Lung (tissue), 12 donors: Measurements from ENCODE around the gene SIL1. TPM values are rescaled to one million over a fixed set of nuclear protein-coding genes. Genes with fewer than 3 reads are reported as not detected.

Experiments
- ATAC-seq: fragments of 200-7000 bp; cut with Tn5 transposase; one replicate; pipeline ENCODE4 v1.9.1; 2020; ENCODE audit warnings: moderate number of reproducible peaks; ENCODE audit not compliant: insufficient read depth, low FRiP score
- DNase-seq, 3 donors: peaks; one replicate each; pipeline ENCODE4 v3.0.0-alpha.2; 2013 to 2017
- H3K27ac ChIP-seq, 2 donors: one replicate each; pipeline ENCODE4 v1.5.1; 2013; ENCODE audit warnings: mild to moderate bottlenecking in 2 of 2, moderate library complexity in 2 of 2, control low read depth in 1 of 2, inconsistent platforms in 1 of 2, low read depth in 1 of 2, low read length in 1 of 2
- H3K27me3 ChIP-seq, 3 donors: one replicate each; pipeline ENCODE4 v1.5.1; 2013; ENCODE audit warnings: low read length in 2 of 3; ENCODE audit not compliant: control insufficient read depth in 3 of 3, insufficient read depth in 3 of 3
- H3K36me3 ChIP-seq, 4 donors: one replicate each; pipeline ENCODE4 v1.5.1; 2013; ENCODE audit warnings: low read length in 4 of 4, mild to moderate bottlenecking in 1 of 4, moderate library complexity in 1 of 4; ENCODE audit not compliant: control insufficient read depth in 4 of 4, insufficient read depth in 4 of 4
- H3K4me1 ChIP-seq, 5 donors: one replicate each; pipeline ENCODE4 v1.5.1; 2013; ENCODE audit warnings: low read length in 5 of 5, mild to moderate bottlenecking in 2 of 5, moderate library complexity in 1 of 5; ENCODE audit not compliant: control insufficient read depth in 5 of 5, insufficient read depth in 5 of 5
- H3K4me3 ChIP-seq: one replicate; pipeline ENCODE4 v1.5.1; 2013; ENCODE audit warnings: mild to moderate bottlenecking, control low read depth, moderate library complexity
- H3K9ac ChIP-seq, 2 donors: one replicate each; pipeline ENCODE4 v1.5.1; 2013; ENCODE audit warnings: low read length in 2 of 2, control low read depth in 1 of 2; ENCODE audit not compliant: insufficient read depth in 1 of 2
- H3K9me3 ChIP-seq, 4 donors: one replicate each; pipeline ENCODE4 v1.5.1; 2013; ENCODE audit warnings: low read length in 3 of 4, mild to moderate bottlenecking in 1 of 4, moderate library complexity in 1 of 4; ENCODE audit not compliant: control insufficient read depth in 4 of 4, insufficient read depth in 3 of 4
- CTCF ChIP-seq: IDR thresholded peaks from 2 replicates; pipeline ENCODE4 v1.5.1; 2012; ENCODE audit warnings: mild to moderate bottlenecking; ENCODE audit errors: control extremely low read depth, extremely low read depth
- WGBS, 2 donors: extraction: QIAGEN DNeasy Blood & Tissue Kit; methylation state at CpG; one replicate each; pipeline ENCODE4 v1.1.7; 2013; 5-methylcytosine and 5-hydroxymethylcytosine counted together
- polyA plus RNA-seq, 2 donors: library from polyadenylated mRNA; stranded (reverse); fragments of 200-250 nt; gene quantifications; one replicate each; pipeline ENCODE4 v1.2.1, GENCODE V29; 2013
- total RNA-seq, 2 donors: library from RNA; depleted of rRNA in 1 of 2; stranded (reverse); fragments of >200 nt in 1 of 2; gene quantifications; one replicate each; pipeline ENCODE4 v1.2.1, GENCODE V29; 2014 to 2021
- donor health status: control.
- donor health status: control.
- donor health status: Bipolar disorder and iron deficiency.
- donor health status: healthy.
- donor health status: DM: yes; HTN: yes; CAD: no.

The SIL1 gene
- total and polyA plus RNA-seq, 4 donors = 38.5 to 109 (median 78.4) TPM

GRCh38 chr5:139158791-139159190 is 39.4 kb downstream of the SIL1 start:
- Histone ChIP-seq H3K36me3 (no peaks in the 10 kb centered on the region), H3K4me3 (no peak overlapping the region), H3K4me1 (peaks cover 0 to 3% (median 0%) of the 10 kb centered on the region in 5 donors), H3K9ac (no peak overlapping the region), H3K27me3 (no peaks in the 10 kb centered on the region), H3K27ac (no peak overlapping the region), H3K9me3 (peaks cover 0 to 4% (median 0%) of the 10 kb centered on the region in 4 donors)
- no peak for DNase-seq
- 100% methylated on average over 1 of the region's 1 CpG for WGBS, 2 donors
- TF ChIP-seq CTCF = no peak
- ATAC-seq = no peak

GRCh38 chr5:139157556-139157955 is 40.6 kb downstream of the SIL1 start:
- H3K9ac ChIP-seq = no peak overlapping the region
- H3K4me3 ChIP-seq = no peak overlapping the region
- no peaks in the 10 kb centered on the region for H3K27me3 ChIP-seq
- no peaks in the 10 kb centered on the region for H3K36me3 ChIP-seq
- ATAC-seq = no peak
- no peak for TF ChIP-seq CTCF
- H3K4me1 ChIP-seq = peaks cover 0 to 3% (median 0%) of the 10 kb centered on the region in 5 donors
- peaks cover 0 to 4% (median 0%) of the 10 kb centered on the region in 4 donors for H3K9me3 ChIP-seq
- no peak for DNase-seq
- no peak overlapping the region for H3K27ac ChIP-seq

- Histone ChIP-seq H3K9me3 (peaks cover 0 to 4% (median 0%) of the 10 kb centered on the region in 4 donors), H3K27me3 (no peaks in the 10 kb centered on the region), H3K9ac (no peak overlapping the region), H3K4me3 (no peak overlapping the region), H3K27ac (no peak overlapping the region), H3K36me3 (no peaks in the 10 kb centered on the region), H3K4me1 (peaks cover 0 to 3% (median 2%) of the 10 kb centered on the region in 5 donors)
- no peak for TF ChIP-seq CTCF
- ATAC-seq = no peak
- WGBS, 2 donors = 93 to 100% methylated on average over 1 of the region's 1 CpG
- no peak for DNase-seq
Observed at GRCh38 chr5:139156814-139157213, 41.4 kb downstream of the SIL1 start.

- DNase-seq = no peak
- Histone ChIP-seq H3K9ac (no peak overlapping the region), H3K36me3 (no peaks in the 10 kb centered on the region), H3K9me3 (peaks cover 0 to 4% (median 0%) of the 10 kb centered on the region in 4 donors), H3K27me3 (no peaks in the 10 kb centered on the region), H3K4me1 (peaks cover 3 to 17% (median 15%) of the 10 kb centered on the region in 5 donors), H3K4me3 (no peak overlapping the region), H3K27ac (no peak overlapping the region)
- ATAC-seq = no peak
- TF ChIP-seq CTCF = no peak
- 93 to 94% methylated on average over 5 of the region's 5 CpGs for WGBS, 2 donors
Observed at GRCh38 chr5:139155333-139155732, 42.8 kb downstream of the SIL1 start.
